HG03460 (cell line): Measurements from ENCODE around the gene MYCN.
"Not testable (repeated sequence)": the region's sequence is repeated elsewhere in the genome, so short reads cannot be mapped to it uniquely, and the experiment has no call there.

ENCODE experiments used
- ATAC-seq: cut with Tn5 transposase; IDR thresholded peaks from one replicate; pipeline ENCODE4 v1.9.1; 2021; ENCODE audit not compliant: unreplicated experiment

Gene MYCN

GRCh38 chr2:15907461-15908324, 32.7 kb upstream of the MYCN start:
- ATAC-seq: no peak

GRCh38 chr2:15908371-15908770, 32.0 kb upstream of the MYCN start:
- ATAC-seq: no peak

GRCh38 chr2:15909157-15909556, 31.2 kb upstream of the MYCN start:
- ATAC-seq: no peak

GRCh38 chr2:15909736-15910135, 30.6 kb upstream of the MYCN start:
- ATAC-seq: no peak

GRCh38 chr2:15911270-15911669, 29.1 kb upstream of the MYCN start:
- ATAC-seq: not testable (repeated sequence)

- ATAC-seq: no peak
Measured at GRCh38 chr2:15911686-15912085, 28.7 kb upstream of the MYCN start.

GRCh38 chr2:15912203-15912602, 28.1 kb upstream of the MYCN start:
- no peak for ATAC-seq

- ATAC-seq: no peak
Measured at GRCh38 chr2:15913146-15913545, 27.2 kb upstream of the MYCN start.

- ATAC-seq: no peak
Measured at GRCh38 chr2:15914596-15915385, 25.6 kb upstream of the MYCN start.

GRCh38 chr2:15915546-15915945, 24.8 kb upstream of the MYCN start:
- not testable (repeated sequence) for ATAC-seq

- no peak for ATAC-seq
Measured at GRCh38 chr2:15916336-15916735, 24.0 kb upstream of the MYCN start.

- ATAC-seq: no peak
Measured at GRCh38 chr2:15918761-15919356, 21.5 kb upstream of the MYCN start.

- ATAC-seq: no peak
Measured at GRCh38 chr2:15919716-15920434, 20.5 kb upstream of the MYCN start.

GRCh38 chr2:15920696-15921095, 19.7 kb upstream of the MYCN start:
- ATAC-seq: no peak

GRCh38 chr2:15923597-15923996, 16.8 kb upstream of the MYCN start:
- ATAC-seq: no peak

GRCh38 chr2:15925819-15926218, 14.5 kb upstream of the MYCN start:
- ATAC-seq: no peak

GRCh38 chr2:15926252-15926651, 14.1 kb upstream of the MYCN start:
- ATAC-seq: no peak

GRCh38 chr2:15927551-15928218, 12.7 kb upstream of the MYCN start:
- no peak for ATAC-seq

- not testable (repeated sequence) for ATAC-seq
Measured at GRCh38 chr2:15929008-15929407, 11.3 kb upstream of the MYCN start.

GRCh38 chr2:15929861-15930260, 10.5 kb upstream of the MYCN start:
- no peak for ATAC-seq
